KMS-11 (cell line): Measurements from ENCODE around the gene IFNG.

Source experiments
- H2AFZ ChIP-seq: fragments of 200-600 bp; sonication (generic); 2 replicates; pipeline ENCODE4 v1.6.1; 2016; ENCODE audit warnings: antibody characterized with exemption, mixed run types, low read depth
- H3K27ac ChIP-seq: fragments of 200-600 bp; sonication (generic); 2 replicates; pipeline ENCODE4 v1.6.1; 2016; ENCODE audit warnings: mild to moderate bottlenecking, mixed run types
- H3K27me3 ChIP-seq: fragments of 200-600 bp; sonication (generic); 2 replicates; pipeline ENCODE4 v1.6.1; 2017; ENCODE audit warnings: mild to moderate bottlenecking, low read depth, mixed run types, moderate library complexity; ENCODE audit not compliant: insufficient read depth
- H3K36me3 ChIP-seq: fragments of 200-600 bp; sonication (generic); 2 replicates; pipeline ENCODE4 v1.6.1; 2017; ENCODE audit warnings: mild to moderate bottlenecking, mixed run types; ENCODE audit not compliant: insufficient read depth
- H3K4me1 ChIP-seq: fragments of 200-600 bp; sonication (generic); 2 replicates; pipeline ENCODE4 v1.6.1; 2016; ENCODE audit warnings: mild to moderate bottlenecking, low read depth, mixed run types; ENCODE audit not compliant: poor library complexity, severe bottlenecking
- H3K4me2 ChIP-seq: fragments of 200-600 bp; sonication (generic); 2 replicates; pipeline ENCODE4 v1.7.0; 2016; ENCODE audit warnings: mild to moderate bottlenecking, mixed run types
- H3K4me3 ChIP-seq: fragments of 200-600 bp; sonication (generic); IDR thresholded peaks from 2 replicates; pipeline ENCODE4 v1.6.1; 2017; ENCODE audit warnings: low read depth, low read length, mixed read lengths; ENCODE audit not compliant: insufficient read depth
- H3K79me2 ChIP-seq: fragments of 200-600 bp; sonication (generic); 2 replicates; pipeline ENCODE4 v1.6.1; 2016; ENCODE audit warnings: low read depth, mixed run types; ENCODE audit not compliant: insufficient read depth
- H3K9ac ChIP-seq: fragments of 200-600 bp; sonication (generic); 2 replicates; pipeline ENCODE4 v1.6.1; 2016; ENCODE audit warnings: mild to moderate bottlenecking, mixed run types
- H4K20me1 ChIP-seq: fragments of 200-600 bp; sonication (generic); 2 replicates; pipeline ENCODE4 v1.6.1; 2016; ENCODE audit warnings: mild to moderate bottlenecking, mixed run types; ENCODE audit not compliant: insufficient read depth
- CTCF ChIP-seq: fragments of 200-600 bp; sonication (generic); conservative IDR thresholded peaks from 2 replicates; pipeline ENCODE4 v1.6.1; 2017; ENCODE audit warnings: low read depth, mild to moderate bottlenecking, antibody characterized with exemption, low read length, moderate library complexity, mixed read lengths

IFNG gene

GRCh38 chr12:68156636-68157035, 2.9 kb downstream of the IFNG start:
- H3K27ac ChIP-seq: no peak overlapping the region
- H3K4me3 ChIP-seq: no peak overlapping the region
- H3K27me3 ChIP-seq: peaks cover 26% of the 10 kb centered on the region; the same call in 1 of the 2 replicates
- H3K79me2 ChIP-seq: no peaks in the 10 kb centered on the region
- no peak overlapping the region for H2AFZ ChIP-seq
- no peak overlapping the region for H3K9ac ChIP-seq
- no peak overlapping the region for H3K4me2 ChIP-seq
- peaks cover 27% of the 10 kb centered on the region for H3K4me1 ChIP-seq
- no peaks in the 10 kb centered on the region for H4K20me1 ChIP-seq
- no peaks in the 10 kb centered on the region for H3K36me3 ChIP-seq
- no peak for TF ChIP-seq CTCF

- Histone ChIP-seq H3K4me1 (peaks cover 13% of the 10 kb centered on the region), H3K27ac (no peak overlapping the region), H3K9ac (no peak overlapping the region), H3K4me3 (no peak overlapping the region), H3K27me3 (peaks cover 20% of the 10 kb centered on the region; the same call in 1 of the 2 replicates), H3K4me2 (no peak overlapping the region), H4K20me1 (no peaks in the 10 kb centered on the region), H3K36me3 (no peaks in the 10 kb centered on the region), H3K79me2 (no peaks in the 10 kb centered on the region), H2AFZ (no peak overlapping the region)
- TF ChIP-seq CTCF: no peak
These were observed 4.8 kb downstream of the IFNG start for GRCh38 chr12:68154779-68155178.

- H4K20me1 ChIP-seq: no peaks in the 10 kb centered on the region
- H3K4me3 ChIP-seq: no peak overlapping the region
- TF ChIP-seq CTCF: no peak
- no peaks in the 10 kb centered on the region for H3K27me3 ChIP-seq
- H3K36me3 ChIP-seq: no peaks in the 10 kb centered on the region
- H3K4me1 ChIP-seq: no peaks in the 10 kb centered on the region
- H3K79me2 ChIP-seq: no peaks in the 10 kb centered on the region
- H3K4me2 ChIP-seq: no peak overlapping the region
- H2AFZ ChIP-seq: no peak overlapping the region
- H3K27ac ChIP-seq: no peak overlapping the region
- no peak overlapping the region for H3K9ac ChIP-seq
These were observed 11.1 kb downstream of the IFNG start for GRCh38 chr12:68148261-68148951.

- Histone ChIP-seq H2AFZ (no peak overlapping the region), H3K27me3 (no peaks in the 10 kb centered on the region), H3K9ac (no peak overlapping the region), H4K20me1 (no peaks in the 10 kb centered on the region), H3K27ac (no peak overlapping the region), H3K4me1 (peaks cover 21% of the 10 kb centered on the region), H3K4me2 (no peak overlapping the region), H3K4me3 (no peak overlapping the region), H3K79me2 (no peaks in the 10 kb centered on the region), H3K36me3 (no peaks in the 10 kb centered on the region)
- TF ChIP-seq CTCF: no peak
These were observed 19.0 kb downstream of the IFNG start for GRCh38 chr12:68140556-68140955.
